Muscle of arm (tissue), 12 donors: Measurements from ENCODE around the gene APBA2. TPM values are rescaled to one million over a fixed set of nuclear protein-coding genes. Genes with fewer than 3 reads are reported as not detected.
"Not testable (repeated sequence)": the region's sequence is repeated elsewhere in the genome, so short reads cannot be mapped to it uniquely, and the experiment has no call there.

Experiments used
- DNase-seq: peaks from one replicate; pipeline ENCODE4 v3.0.0-alpha.2; 2013
- polyA plus RNA-seq, 12 donors: library from polyadenylated mRNA; unstranded; fragments of 120-200 nt; gene quantifications; one replicate each; pipeline ENCODE4 v1.2.1, GENCODE V29; 2013; ENCODE audit not compliant: insufficient read length in 12 of 12

Gene APBA2
- polyA plus RNA-seq, 12 donors: 2.9 to 19.6 (median 5.2) TPM; not detected in 1

DNA sequence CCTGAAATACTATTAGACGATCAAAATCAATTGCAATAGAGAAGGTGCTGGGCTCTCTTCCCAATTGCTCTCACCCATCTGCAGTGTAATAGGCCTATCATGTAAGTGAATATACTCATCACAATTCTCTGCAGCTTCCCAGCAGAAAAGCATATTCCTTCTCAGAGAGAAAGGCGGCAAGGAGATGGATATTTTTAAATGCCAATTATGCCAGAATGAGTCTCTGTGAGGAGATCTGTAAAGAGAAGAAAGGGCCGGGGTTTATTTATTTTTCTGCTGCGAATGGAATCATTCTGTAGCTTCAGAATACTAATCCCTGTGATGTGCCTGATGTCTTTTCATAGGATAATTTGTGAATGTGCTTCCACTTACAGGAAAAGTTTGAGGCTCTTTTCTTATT is 112.0 kb downstream of the APBA2 start:
- no peak for DNase-seq

DNA sequence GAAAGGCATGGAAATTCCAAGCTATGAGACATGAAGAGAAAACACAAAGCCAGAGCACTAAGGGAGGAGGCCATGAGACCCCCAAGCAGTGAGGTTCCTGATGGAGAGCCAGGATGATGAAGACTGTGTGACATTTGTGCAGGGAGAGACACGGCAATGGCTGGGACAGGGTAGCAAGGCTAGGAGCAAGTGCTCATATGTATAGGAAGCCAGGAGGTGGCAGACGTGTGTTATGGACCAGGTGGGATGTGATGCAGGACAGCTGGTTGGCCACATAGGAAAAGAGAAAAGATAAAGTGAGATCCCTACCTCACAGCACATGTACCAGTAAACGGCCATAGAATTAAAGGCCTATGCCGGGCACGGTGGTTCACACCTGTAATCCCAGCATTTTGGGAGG is 112.7 kb downstream of the APBA2 start:
- DNase-seq: no peak

DNA sequence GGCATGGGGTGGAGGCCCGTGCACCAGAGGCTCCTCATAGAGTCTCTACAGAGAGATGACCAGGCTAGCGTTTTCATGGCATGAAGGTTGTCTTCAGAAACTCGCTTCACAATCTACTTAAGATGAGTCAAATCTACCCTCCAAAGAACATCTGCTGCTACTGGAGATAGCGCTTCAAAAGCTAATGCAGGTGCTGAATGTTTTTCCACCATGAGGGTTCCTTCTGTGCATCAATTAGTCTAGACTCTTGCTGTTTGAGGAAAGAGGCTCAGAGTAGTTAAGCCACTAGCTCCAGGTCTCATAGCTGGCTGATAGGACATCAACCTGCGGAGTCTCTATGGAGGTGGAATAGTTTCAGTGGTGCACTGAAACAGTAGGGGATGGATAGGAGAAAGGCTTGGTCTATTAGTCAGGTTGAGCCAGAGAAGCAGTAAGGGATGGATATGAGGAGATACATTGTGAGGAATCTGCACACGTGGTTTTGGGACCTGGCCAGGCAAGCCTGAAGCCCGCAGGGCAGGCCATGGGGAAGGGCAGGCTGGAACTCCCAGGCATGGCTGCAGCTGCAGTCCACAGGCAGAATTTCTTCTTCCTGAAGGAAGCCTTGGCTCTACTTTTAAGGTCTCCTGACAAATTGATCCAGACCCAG is 117.5 kb downstream of the APBA2 start:
- no peak for DNase-seq

DNA sequence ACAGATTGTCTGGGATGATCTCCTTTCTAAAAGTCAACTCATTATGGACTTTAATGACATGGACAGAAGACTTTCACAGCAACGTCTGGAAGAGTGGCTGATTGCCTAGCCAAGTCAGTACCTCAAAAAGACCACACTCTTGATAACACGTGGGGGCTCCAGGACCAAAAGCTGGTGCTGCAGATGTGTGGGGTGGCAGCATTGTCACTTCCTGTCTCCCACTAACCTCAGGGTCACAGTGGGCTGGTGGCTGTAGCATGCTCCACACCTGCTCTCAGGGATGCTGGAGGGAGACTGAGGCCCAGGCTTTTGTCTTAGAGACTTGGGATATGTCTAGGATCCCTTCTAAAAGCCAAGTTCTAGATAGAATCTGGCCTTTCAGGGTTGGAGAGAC is 118.1 kb downstream of the APBA2 start:
- no peak for DNase-seq

DNA sequence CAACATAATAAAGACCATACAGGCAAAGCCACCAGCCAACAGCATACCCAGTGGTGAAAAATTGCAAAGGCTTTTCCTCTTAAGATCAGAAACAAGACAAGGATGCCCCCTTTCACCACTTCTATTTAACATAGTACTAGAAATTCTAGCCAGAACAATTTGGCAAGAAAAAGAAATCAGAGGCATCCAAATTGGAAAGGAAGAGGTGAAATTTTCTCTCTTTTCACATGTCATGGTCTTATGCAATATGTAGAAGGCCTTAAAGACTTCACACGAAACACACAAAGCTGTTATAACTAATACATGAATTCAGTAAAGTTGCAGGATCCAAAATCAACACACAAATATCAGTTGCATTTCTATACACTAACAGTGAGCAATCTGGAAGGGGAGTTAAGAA is 120.2 kb downstream of the APBA2 start:
- DNase-seq: no peak

DNA sequence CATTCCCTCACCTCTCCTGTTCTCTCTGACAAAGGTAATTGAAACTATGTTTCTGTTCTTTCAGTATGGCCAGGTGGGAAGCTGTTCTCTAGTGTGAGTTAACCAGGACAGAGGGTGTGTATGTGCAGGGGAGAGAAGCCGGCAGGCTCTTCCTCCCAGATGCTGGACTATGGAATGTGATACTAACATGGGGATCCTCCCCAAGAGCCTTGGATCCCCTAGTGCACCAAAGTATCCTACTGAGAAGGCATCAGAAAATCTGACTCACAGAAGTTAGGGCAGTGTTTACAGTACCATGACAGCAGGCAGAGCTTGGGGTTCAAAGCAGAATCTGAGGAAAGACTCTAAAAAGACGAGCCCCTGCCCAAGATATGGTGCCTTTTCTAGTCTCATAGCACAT is 123.1 kb downstream of the APBA2 start:
- DNase-seq: no peak

DNA sequence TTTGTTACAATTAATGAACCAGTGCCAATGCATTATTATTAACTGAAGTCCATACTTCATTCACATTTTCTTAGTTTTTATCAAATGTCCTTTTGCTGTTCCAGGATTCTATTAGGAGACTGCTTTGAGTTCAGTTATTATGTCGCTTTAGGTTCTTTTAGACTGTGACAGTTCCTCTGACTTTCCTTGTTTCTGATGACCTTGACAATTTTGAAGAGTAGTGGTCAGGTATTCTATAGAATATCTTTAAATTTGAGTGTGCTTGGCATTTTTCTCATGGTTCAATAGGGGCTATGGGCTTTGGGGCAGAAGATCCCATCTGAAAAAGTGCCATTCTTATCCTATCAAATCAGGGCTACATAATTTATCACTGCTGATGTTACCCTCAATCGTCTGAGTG is 126.3 kb downstream of the APBA2 start:
- DNase-seq: no peak

DNA sequence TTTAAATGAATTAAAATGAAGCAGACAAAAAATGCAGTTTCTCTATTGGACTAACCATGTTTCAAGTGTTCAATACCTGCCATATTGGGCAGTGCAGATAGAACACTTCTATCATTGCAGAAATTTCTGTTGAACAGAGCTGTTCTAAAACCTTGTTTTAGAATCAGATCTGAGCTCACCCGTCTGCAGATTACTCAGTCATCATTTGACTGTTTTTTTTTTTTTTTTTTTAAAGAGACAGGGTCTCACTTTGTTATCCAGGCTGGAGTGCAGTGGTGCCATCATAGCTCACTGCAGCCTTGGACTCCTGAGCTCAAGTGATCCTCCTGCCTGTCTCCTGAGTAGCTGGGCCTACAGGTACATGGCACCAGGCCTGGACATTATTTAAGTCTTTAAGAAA is 128.7 kb downstream of the APBA2 start:
- DNase-seq: no peak

DNA sequence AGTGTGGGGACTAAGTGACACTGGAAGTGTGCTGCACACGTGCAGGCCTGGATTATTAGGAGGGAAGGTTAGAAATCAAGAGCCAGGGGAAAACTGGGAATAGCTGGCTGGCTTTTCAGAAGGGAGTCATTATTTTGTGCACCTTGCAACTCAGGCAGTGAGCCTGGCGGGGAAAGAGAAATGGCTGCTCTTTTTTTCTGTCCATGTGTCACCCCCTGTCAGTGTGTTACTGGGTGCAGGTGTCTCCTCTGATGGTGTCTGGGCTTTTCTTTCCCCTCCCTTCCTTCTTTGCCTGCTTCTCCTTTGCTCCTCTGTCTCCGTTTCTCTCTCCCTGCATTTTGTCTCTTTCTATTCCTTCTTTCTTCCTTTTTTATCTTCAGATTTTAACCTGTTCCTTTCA is 130.7 kb downstream of the APBA2 start:
- no peak for DNase-seq

DNA sequence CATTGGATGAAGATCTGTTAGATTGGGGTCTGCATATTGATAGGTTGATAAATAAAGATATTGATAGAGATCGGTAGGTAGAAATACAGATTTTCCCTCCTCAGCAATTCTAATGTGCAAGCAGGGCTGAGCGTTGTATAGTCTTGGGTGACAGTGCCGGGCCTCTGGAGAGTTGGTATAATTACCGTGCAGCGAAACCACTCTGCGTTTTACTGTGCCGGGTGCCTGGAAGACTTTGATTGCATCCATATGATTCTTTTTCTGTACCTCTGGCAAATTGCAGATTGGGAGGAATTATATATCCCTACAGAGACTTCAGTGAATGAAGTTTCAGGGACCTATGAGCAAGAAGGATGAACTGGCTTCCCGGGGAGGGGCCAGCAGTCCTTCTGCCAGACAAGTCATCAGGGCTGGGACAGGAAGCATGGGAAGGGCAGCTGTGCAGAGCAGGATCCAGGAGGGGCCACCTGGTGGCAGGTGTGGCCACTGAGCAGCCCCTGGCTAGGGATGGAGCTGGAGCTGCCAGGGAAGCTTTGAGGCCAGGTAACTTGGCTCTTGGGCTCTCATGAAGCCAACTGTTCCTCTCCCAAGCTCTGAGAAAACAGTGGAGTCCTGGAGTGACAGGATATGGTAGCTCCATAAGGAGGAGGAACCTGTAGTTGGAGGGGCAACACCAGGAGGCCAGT is 132.5 kb downstream of the APBA2 start:
- DNase-seq: no peak

DNA sequence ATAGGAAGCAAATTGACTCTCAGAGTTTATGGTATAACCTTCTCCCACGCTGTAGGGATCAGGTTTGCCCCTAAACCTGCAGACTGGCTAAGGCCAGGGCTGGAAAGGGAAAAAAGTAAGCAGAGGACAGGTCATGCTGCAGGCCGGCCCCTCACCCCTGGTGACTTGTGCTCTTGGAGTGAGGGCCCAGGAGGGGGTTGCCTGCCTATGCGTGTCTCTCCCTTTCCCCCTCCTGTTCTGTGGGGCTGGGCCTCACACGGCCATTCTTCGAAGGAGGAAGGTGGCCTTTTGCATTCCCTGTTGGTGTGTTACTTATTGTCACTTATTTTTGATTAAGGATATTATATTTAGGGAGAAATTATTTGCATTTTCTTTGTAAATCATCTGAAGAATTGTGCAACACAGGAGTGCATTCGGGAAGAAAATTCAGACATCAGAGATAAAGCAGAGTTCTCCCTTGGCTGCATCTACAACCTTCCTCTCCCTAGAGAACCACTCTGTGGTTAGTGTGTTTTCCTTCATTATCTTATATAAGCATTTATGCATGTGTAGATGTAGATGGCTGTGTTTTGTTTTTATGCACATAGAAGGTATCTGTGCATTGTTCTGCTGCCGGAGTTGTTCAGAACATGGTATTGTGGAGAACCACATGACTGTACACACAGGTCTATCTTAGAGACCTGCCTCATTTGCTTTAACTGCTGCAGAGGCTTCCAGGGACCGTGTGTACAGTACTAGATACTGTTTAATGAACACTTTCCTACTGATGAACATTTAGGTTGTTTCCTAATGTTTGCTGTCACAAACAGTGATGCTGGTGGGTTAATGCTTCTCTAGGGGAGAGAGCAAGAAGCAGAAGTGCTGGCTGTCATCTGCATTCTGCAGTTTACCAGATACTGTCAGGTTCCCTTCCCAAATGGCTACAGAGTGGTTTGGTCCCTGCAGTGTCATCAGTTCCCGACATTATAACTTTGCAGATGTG is 133.5 kb downstream of the APBA2 start:
- no peak for DNase-seq

DNA sequence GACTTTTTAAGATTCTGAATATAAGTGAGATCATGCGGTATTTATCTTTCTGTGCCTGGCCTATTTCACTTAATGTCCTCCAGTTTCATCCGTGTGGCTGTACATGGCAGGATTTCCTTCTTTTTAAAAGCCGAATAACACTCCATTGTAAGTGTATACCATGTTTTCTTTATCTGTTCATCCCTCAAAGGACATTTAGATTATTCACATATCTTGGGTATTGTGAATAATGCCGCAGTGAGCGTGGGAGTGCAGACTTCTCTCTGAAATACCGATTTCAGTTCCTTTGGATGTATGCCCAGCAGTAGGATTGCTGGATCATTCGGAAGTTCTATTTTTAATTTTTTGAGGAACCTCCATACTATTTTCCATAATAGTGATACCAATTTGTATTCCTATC is 136.1 kb downstream of the APBA2 start:
- DNase-seq: no peak

DNA sequence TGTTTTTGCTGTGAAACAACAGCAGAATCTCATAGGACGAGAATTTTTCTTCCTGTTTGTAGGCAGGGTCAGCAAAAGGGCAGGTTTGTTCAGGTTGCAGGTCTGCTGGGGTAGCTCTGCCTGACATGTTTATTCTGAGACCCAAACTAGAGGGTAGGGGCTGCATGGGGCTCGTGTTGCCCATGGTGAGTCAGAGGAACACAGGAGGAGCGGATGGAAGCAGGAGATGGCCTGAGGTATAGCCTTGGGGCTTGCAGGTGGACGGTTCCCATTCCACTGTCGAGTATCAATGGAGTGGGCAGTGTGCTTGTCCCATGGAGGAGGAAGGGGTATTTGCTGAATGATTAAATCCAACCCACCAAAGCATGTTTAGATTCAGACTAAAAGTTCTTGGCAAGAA is 138.9 kb downstream of the APBA2 start:
- no peak for DNase-seq

DNA sequence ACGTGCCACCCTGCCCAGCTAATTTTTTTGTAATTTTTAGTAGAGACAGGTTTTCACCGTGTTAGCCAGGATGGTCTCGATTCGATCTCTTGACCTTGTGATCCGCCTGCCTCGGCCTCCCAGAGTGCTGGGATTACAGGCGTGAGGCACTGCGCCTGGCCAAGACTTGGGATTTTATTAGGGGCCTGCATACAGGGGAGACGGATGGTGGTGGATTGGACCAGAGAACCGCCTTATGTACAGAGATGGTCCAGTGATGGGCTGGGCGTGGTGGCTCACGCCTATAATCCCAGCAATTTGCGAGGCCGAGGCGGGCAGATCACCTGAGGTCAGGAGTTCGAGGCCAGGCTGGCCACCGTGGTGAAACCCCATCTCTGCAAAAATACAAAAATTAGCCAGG is 139.6 kb downstream of the APBA2 start:
- DNase-seq: not testable (repeated sequence)

DNA sequence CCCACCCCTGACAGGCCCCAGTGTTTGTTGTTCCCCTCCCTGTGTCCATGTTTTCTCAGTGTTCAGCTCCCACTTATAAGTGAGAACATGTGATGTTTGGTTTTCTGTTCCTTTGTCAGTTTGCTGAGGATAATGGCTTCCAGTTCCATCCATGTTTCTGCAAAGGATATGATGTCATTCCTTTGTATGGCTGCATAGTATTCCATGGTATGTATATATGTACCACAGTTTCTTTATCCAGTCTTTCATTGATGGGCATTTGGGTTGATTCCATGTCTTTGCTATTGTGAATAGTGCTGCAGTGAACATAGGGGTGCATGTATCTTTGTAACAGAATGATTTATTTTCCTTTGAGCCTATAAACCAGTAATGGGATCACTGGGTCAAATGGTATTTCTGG is 142.4 kb downstream of the APBA2 start:
- DNase-seq: not testable (repeated sequence)

DNA sequence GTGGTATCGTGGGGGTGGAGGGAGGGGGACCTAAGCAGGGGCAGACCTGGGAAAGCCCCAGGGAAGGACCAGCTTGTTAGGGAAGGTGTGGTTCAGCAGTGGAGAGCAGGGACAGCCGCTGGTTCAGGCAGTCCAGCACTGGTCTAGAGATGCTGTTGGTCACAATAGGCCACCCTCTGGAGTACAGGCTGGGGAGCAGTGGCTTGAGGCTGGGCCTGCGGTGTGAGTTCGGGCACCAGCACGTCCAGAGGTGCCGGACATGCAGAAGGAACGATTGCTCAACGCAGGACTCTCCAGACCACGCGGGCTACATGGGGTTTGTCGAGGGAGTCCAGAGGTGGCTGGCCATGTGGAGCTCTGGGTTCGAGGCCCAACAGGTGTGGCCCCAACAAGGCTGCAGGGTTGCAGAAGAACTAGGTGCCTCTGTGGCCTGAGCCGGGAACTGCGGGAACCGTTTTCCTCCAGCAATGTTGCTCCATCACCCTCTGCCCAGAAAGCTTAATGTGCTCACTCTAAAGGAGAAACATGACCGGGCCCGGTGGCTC is 143.9 kb downstream of the APBA2 start:
- no peak for DNase-seq

DNA sequence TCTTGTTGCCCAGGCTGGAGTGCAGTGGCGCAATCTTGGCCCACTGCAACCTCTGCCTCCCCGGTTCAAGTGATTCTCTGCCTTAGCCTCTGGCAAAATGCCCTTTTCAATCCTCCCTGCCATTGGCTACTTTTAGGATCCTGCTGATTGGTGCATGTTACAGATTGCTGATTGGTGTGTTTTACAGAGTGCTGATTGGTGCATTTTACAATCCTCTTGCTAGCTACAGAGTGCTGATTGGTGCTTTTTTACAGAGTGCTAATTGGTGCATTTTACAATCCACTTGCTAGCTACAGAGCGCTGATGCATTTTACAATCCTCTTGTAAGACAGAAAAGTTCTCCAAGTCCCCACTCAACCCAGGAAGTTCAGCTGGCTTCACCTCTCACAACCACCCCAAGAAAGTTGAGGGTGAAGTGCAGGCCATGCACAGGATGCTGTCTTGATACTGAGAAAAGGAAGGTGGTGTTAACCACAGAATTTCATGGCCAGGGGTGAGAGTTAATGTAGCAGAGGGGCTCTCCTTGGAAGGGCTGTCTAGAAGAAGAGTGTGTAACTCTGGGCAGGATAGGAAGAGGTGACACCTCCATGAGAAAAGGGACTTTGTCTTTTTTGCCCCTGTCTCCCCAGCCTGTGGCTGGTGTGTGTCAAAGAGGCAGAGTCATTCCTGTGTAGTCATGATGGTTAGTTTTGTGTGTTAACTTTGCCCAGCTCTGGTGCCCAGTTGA is 145.9 kb downstream of the APBA2 start:
- DNase-seq: no peak

DNA sequence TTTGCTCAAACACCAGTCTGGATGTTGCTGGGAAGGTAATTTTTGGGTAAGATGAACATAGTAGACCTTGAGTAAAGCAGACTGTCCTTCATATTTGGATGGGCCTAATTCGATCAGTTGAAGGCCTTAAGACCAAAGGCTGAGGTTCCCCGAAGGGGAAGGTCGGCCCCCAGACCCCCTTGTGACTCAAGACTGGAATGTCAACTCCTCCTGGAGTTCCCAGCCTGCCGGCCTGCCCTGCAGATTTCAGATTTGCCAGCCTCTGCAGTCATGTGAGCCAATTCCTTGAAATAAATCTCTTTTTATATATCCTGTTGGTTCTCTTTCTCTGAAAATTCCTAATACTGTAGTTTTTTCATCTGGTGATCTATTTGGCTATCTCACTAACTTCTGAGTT is 146.5 kb downstream of the APBA2 start:
- DNase-seq: no peak

DNA sequence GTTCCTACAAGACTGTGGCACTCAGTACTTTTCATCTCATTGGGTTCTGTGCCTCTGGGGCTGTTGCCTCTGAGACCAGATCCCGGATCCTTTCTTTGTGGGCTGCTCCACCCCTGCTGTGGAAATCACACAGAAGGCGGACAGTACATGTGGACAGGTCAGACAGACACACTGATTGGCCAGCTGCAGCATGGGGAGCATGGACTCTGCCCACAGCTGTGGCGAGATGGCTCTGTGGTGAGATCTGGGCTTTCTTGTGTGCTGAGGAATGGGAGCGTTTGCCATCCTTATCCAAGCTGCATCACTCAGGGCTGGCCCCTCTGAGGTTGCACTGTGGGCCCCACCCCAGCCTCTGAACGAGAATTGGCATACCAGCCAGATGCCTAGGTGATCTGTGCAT is 147.0 kb downstream of the APBA2 start:
- no peak for DNase-seq

DNA sequence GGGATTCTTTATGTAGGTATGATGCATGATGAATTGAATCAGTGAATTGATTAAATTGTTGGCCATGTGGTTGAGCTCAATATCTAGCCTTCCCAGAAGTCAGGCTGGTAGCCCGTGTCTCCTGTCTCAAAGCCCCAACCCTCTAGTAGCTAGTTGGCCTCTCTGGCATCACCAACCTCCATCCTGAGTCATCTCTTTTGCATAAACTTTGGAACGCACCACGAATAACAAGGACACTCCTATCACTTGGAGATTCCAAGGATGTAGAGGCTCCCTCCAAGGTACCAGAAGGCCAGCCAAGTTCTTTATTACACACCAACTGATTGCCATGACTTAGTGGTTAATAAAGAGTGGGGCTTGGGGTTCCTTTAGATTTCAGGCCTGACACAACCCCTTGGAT is 148.4 kb downstream of the APBA2 start:
- no peak for DNase-seq

DNA sequence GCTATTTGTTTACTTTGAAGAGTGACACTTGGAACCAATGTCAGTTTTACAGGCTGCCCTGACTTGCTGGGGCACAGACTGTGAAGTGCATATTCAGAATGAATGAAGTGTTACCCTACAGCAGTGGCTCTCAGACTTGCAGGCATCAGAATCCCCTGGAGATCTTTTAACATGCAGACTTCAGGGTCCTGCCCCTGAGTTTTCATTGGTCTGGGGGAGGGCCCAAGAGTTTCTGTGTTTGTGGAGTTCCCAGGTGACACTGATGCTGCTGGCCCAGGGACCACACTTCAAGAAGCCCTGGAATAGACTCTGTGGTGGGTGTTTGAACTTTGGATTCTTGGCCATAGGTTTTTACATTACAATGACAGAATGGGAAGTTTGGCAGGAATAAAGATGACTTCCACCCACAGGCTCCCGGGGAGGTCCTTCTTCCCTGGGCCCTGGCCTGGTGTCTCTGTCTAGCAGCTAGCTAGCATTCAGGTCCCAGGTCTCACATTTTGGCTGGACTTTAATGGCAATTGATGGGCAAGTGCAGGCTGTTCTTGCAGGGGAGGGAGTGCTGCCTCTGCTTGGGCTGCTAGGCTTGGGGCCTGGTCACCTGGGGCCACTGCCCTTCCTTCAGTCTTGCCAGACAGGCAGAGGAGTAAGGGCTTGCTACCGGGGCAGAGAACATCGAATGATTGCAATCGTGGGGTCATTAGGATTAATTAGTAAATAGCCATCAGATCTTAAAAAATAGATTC is 149.0 kb downstream of the APBA2 start:
- no peak for DNase-seq
